Tibial nerve (tissue), 4 donors: ENCODE measurements around the gene TMA7. TPM values are rescaled to one million over a fixed set of nuclear protein-coding genes. Genes with fewer than 3 reads are reported as not detected.

Experiments used
- DNase-seq, 2 donors: peaks; one replicate each; pipeline ENCODE4 v3.0.0-alpha.2; 2019; ENCODE audit warnings: low spot score in 2 of 2
- H3K27ac ChIP-seq, 4 donors: fragments of 200-600 bp; sonication (generic) in 3 of 4; one replicate each; pipeline ENCODE4 v1.5.1; 2017 to 2019; ENCODE audit warnings: mild to moderate bottlenecking in 1 of 4
- H3K27me3 ChIP-seq, 2 donors: fragments of 200-600 bp; sonication (generic) in 1 of 2; one replicate each; pipeline versions ENCODE4 v1.5.1 to v1.6.0; 2017 to 2019
- H3K36me3 ChIP-seq, 3 donors: fragments of 200-600 bp; sonication (generic); one replicate each; pipeline ENCODE4 v1.5.1; 2018 to 2019
- H3K4me1 ChIP-seq, 4 donors: fragments of 200-600 bp; sonication (generic) in 3 of 4; one replicate each; pipeline ENCODE4 v1.5.1; 2017 to 2019
- H3K4me3 ChIP-seq, 4 donors: fragments of 200-600 bp; sonication (generic) in 3 of 4; one replicate each; pipeline ENCODE4 v1.5.1; 2017 to 2019; ENCODE audit warnings: mild to moderate bottlenecking in 1 of 4, moderate library complexity in 1 of 4
- H3K9me3 ChIP-seq, 4 donors: fragments of 200-600 bp; sonication (generic) in 3 of 4; one replicate each; pipeline ENCODE4 v1.5.1; 2017 to 2019
- EP300 ChIP-seq, 2 donors: sonication (generic); formaldehyde crosslinking; IDR thresholded peaks; one replicate each; pipeline ENCODE4 v1.6.1; 2017; ENCODE audit warnings: antibody characterized with exemption in 2 of 2, mild to moderate bottlenecking in 1 of 2
- POLR2A ChIP-seq, 2 donors: fragments of 450-650 bp; IDR thresholded peaks; one replicate each; pipeline ENCODE4 v1.6.1; 2017; ENCODE audit warnings: antibody characterized with exemption in 2 of 2, mild to moderate bottlenecking in 2 of 2, moderate library complexity in 2 of 2
- WGBS, 2 donors: methylation state at CpG; one replicate each; pipeline ENCODE4 v1.1.5; 2018; 5-methylcytosine and 5-hydroxymethylcytosine counted together
- total RNA-seq, 4 donors: library from RNA; depleted of rRNA; stranded (reverse); fragments of >200 nt; gene quantifications; one replicate each; pipeline ENCODE4 v1.1.0, GENCODE V29; 2016
- TF ChIP-seq, protein P1 (sequence below), 5 experiments: fragments of 200-600 bp in 3 of 5; fragments of 450-650 bp in 2 of 5; sonication (generic) in 3 of 5; IDR thresholded peaks; one replicate each; pipeline ENCODE4 v1.5.1; 2016 to 2019; ENCODE audit warnings: antibody characterized with exemption in 5 of 5, mild to moderate bottlenecking in 3 of 5, moderate library complexity in 2 of 5

The TMA7 gene
- total RNA-seq, 4 donors from 2014 or later: 212 to 380 (median 291) TPM

DNA sequence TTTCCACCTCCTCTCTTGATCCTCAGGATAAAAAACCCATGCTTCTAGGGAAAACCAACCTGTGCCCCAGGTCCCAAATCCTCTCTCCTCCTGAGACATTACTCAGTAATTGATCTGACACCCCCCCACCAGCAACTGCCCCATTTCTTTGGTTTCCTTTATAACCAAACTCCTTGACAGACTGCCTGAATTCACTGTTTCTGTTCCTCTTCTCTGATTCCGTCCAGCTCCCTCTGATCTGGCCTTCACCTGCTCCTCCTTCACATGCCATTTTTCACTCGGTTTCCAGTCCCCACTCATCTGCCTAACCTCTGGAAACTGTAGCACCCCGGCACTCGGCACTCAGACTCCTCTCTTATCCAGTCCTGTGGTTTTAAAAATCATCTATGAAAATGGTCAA is 2.2 kb upstream of the TMA7 start:
- no peak for DNase-seq
- Histone ChIP-seq H3K27me3 (no peaks in the 10 kb centered on the region), H3K9me3 (no peaks in the 10 kb centered on the region), H3K4me1 (peaks cover 0 to 62% (median 35%) of the 10 kb centered on the region in 4 donors), H3K36me3 (peaks cover 0 to 23% (median 3%) of the 10 kb centered on the region in 3 donors), H3K4me3 (no peak overlapping the region), H3K27ac (no peak overlapping the region)
- TF ChIP-seq, protein P1, sequence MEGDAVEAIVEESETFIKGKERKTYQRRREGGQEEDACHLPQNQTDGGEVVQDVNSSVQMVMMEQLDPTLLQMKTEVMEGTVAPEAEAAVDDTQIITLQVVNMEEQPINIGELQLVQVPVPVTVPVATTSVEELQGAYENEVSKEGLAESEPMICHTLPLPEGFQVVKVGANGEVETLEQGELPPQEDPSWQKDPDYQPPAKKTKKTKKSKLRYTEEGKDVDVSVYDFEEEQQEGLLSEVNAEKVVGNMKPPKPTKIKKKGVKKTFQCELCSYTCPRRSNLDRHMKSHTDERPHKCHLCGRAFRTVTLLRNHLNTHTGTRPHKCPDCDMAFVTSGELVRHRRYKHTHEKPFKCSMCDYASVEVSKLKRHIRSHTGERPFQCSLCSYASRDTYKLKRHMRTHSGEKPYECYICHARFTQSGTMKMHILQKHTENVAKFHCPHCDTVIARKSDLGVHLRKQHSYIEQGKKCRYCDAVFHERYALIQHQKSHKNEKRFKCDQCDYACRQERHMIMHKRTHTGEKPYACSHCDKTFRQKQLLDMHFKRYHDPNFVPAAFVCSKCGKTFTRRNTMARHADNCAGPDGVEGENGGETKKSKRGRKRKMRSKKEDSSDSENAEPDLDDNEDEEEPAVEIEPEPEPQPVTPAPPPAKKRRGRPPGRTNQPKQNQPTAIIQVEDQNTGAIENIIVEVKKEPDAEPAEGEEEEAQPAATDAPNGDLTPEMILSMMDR (IDR thresholded peaks at IDR 0.05): no peak
- no peak for TF ChIP-seq POLR2A (IDR thresholded peaks at IDR 0.05)
- no peak for TF ChIP-seq EP300 (IDR thresholded peaks at IDR 0.05)
- 71 to 77% methylated on average over 4 of the region's 4 CpGs for WGBS, 2 donors

- WGBS, 2 donors: 0 to 1% methylated on average over 21 of the region's 21 CpGs
- peak overlapping the region; percentile 78 to 97 (median 92) for H3K27ac ChIP-seq
- H3K9me3 ChIP-seq: no peaks in the 10 kb centered on the region
- H3K4me1 ChIP-seq: peaks cover 0 to 40% (median 22%) of the 10 kb centered on the region in 4 donors
- H3K4me3 ChIP-seq: peak overlapping the region; percentile 78 to 91 (median 86)
- H3K36me3 ChIP-seq: peaks cover 0 to 33% (median 0%) of the 10 kb centered on the region in 3 donors
- DNase-seq: no peak
- TF ChIP-seq EP300 (IDR thresholded peaks at IDR 0.05): no peak
- no peak for TF ChIP-seq POLR2A (IDR thresholded peaks at IDR 0.05)
- TF ChIP-seq, protein P1 (IDR thresholded peaks at IDR 0.05): no peak
- no peaks in the 10 kb centered on the region for H3K27me3 ChIP-seq
Measured at GRCh38 chr3:48440590-48440958, 517 bp downstream of the TMA7 start.

DNA sequence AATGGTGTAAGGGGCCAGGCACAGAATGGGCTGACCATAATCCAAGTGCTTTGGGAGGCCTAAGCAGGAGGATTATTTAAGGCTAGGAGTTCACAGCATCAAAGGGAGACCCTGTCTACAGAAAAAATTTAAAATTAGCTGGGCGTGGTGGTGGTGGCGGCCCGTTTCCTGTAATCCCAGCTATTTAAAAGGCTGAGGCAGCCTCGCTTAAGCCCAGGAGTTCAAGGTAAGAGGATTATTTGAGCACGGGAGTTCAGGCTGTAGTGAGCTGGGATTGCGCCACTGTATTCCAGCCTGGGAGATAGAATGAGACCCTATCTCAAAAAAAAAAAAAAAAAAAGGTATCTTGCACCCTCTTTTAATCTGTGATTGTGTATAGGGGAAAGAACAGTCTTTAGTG is 1.9 kb downstream of the TMA7 start:
- peaks cover 0 to 33% (median 0%) of the 10 kb centered on the region in 3 donors for H3K36me3 ChIP-seq
- whole genome bisulfite sequencing, 2 donors: 77 to 82% methylated on average over 6 of the region's 6 CpGs
- H3K4me1 ChIP-seq: peaks cover 0 to 36% (median 23%) of the 10 kb centered on the region in 4 donors
- no peaks in the 10 kb centered on the region for H3K27me3 ChIP-seq
- H3K9me3 ChIP-seq: no peaks in the 10 kb centered on the region
- TF ChIP-seq EP300 (IDR thresholded peaks at IDR 0.05) (no peak), POLR2A (IDR thresholded peaks at IDR 0.05) (no peak)
- TF ChIP-seq, protein P1 (IDR thresholded peaks at IDR 0.05): no peak
- no peak for DNase-seq
- no peak overlapping the region for H3K27ac ChIP-seq
- H3K4me3 ChIP-seq: no peak overlapping the region

DNA sequence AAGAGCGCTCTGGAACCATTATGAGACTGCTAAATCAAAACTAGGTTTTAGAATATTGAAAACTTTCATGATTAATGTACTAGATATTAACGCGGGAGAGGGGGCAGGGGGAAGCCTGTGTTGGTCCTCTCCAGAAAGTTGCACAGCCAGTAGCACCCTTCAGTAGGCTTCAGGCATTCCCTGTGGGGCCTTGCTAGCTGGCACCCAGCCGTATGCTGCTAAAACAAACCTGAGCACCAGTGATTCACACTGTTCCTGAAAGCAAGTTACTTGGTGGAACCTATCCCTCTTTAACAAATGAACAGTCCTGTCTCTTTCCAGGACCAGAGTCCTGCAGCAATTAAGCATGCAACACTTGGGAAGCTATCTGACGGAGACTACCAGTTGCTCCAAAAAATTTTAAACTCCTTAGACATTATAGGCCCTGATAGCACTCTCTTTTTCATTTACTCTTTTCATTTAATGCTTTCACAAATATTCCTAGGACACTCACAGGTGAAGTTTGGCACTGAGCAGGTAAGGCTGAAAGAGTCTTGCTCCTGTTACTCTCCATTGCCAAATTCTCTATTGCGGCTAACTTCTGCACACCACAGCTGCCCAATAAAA is 5.3 kb downstream of the TMA7 start:
- TF ChIP-seq, protein P1 (IDR thresholded peaks at IDR 0.05): no peak
- no peak for TF ChIP-seq POLR2A (IDR thresholded peaks at IDR 0.05)
- TF ChIP-seq EP300 (IDR thresholded peaks at IDR 0.05): no peak
- 76 to 81% methylated on average over 6 of the region's 6 CpGs for WGBS, 2 donors
- no peak overlapping the region for H3K4me3 ChIP-seq
- H3K27ac ChIP-seq: peak overlapping the region in 3 of 4 donors; percentile 93 to 97 (median 94)
- H3K9me3 ChIP-seq: no peaks in the 10 kb centered on the region
- peaks cover 0 to 46% (median 27%) of the 10 kb centered on the region in 4 donors for H3K4me1 ChIP-seq
- DNase-seq: no peak
- H3K36me3 ChIP-seq: peaks cover 0 to 33% (median 0%) of the 10 kb centered on the region in 3 donors
- H3K27me3 ChIP-seq: no peaks in the 10 kb centered on the region

DNA sequence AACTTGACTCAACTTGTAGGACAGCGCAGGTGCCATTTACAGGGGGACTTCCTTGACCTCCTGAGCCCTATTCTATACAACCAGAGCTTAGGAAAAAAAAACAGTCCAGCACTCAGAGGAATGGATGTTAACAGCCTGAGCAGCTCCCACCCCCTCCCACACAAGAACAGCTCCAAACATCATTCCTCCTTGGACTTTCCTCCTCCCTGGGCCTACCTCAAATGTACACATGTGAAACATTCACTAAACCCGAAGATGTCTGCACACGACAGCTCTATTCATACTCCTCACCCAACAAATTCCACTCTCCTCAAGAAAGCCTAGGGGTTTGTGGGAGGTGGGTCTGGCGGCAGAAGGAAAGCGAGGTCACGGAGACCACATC is 6.0 kb downstream of the TMA7 start:
- 10 to 11% methylated on average over 6 of the region's 6 CpGs for whole genome bisulfite sequencing, 2 donors
- Histone ChIP-seq H3K27ac (peak overlapping the region; percentile 79 to 97 (median 94)), H3K4me1 (peaks cover 0 to 42% (median 24%) of the 10 kb centered on the region in 4 donors), H3K36me3 (peaks cover 0 to 39% (median 0%) of the 10 kb centered on the region in 3 donors), H3K27me3 (no peaks in the 10 kb centered on the region), H3K4me3 (peak overlapping the region; percentile 67 to 96 (median 84)), H3K9me3 (no peaks in the 10 kb centered on the region)
- TF ChIP-seq, protein P1 (IDR thresholded peaks at IDR 0.05): no peak
- no peak for TF ChIP-seq POLR2A (IDR thresholded peaks at IDR 0.05)
- no peak for DNase-seq
